Spleen (tissue), 11 donors: Measurements from ENCODE around the gene PRR5L. TPM values are rescaled to one million over a fixed set of nuclear protein-coding genes. Genes with fewer than 3 reads are reported as not detected.

ENCODE experiments used
- DNase-seq: peaks from one replicate; pipeline ENCODE4 v3.0.0-alpha.2; 2020
- H3K27ac ChIP-seq, 8 donors: fragments of 200-600 bp; sonication (generic) in 7 of 8; 1 replicate in 4 of 8; 2 replicates in 4 of 8; pipeline versions ENCODE4 v1.5.0 to v1.8.0; 2016 to 2021; ENCODE audit warnings: inconsistent platforms in 4 of 8, mild to moderate bottlenecking in 4 of 8, moderate library complexity in 1 of 8
- H3K27me3 ChIP-seq, 7 donors: fragments of 200-600 bp; sonication (generic) in 6 of 7; replicated peaks in 1 of 7; 1 replicate in 4 of 7; 2 replicates in 3 of 7; pipeline versions ENCODE4 v1.5.0 to v1.8.0; 2016 to 2021; ENCODE audit warnings: inconsistent platforms in 3 of 7, mild to moderate bottlenecking in 1 of 7
- H3K36me3 ChIP-seq, 6 donors: fragments of 200-600 bp; sonication (generic) in 5 of 6; 1 replicate in 4 of 6; 2 replicates in 2 of 6; pipeline versions ENCODE4 v1.5.0 to v1.8.0; 2016 to 2021; ENCODE audit warnings: inconsistent platforms in 2 of 6
- H3K4me1 ChIP-seq, 6 donors: fragments of 200-600 bp; sonication (generic) in 5 of 6; 1 replicate in 3 of 6; 2 replicates in 3 of 6; pipeline versions ENCODE4 v1.5.0 to v1.8.0; 2016 to 2021; ENCODE audit warnings: inconsistent platforms in 3 of 6
- H3K4me3 ChIP-seq, 8 donors: fragments of 200-600 bp; sonication (generic) in 7 of 8; 1 replicate in 4 of 8; 2 replicates in 4 of 8; pipeline versions ENCODE4 v1.5.0 to v1.8.0; 2016 to 2021; ENCODE audit warnings: inconsistent platforms in 4 of 8, mild to moderate bottlenecking in 4 of 8, moderate library complexity in 2 of 8
- H3K9me3 ChIP-seq, 8 donors: fragments of 200-600 bp; sonication (generic) in 7 of 8; 1 replicate in 4 of 8; 2 replicates in 4 of 8; pipeline versions ENCODE4 v1.5.0 to v1.8.0; 2016 to 2021; ENCODE audit warnings: inconsistent platforms in 4 of 8
- CTCF ChIP-seq, 11 experiments: fragments of 200-600 bp in 7 of 11; fragments of 450-650 bp in 4 of 11; sonication (generic) in 4 of 11; IDR thresholded peaks in 8 of 11; conservative IDR thresholded peaks in 3 of 11; 1 replicate in 7 of 11; 2 replicates in 4 of 11; pipeline versions ENCODE4 v1.4.0 to v1.8.0; 2016 to 2021; ENCODE audit warnings: antibody characterized with exemption in 11 of 11, inconsistent platforms in 4 of 11, mild to moderate bottlenecking in 1 of 11
- POLR2A ChIP-seq, 3 donors: fragments of 450-650 bp; IDR thresholded peaks; one replicate each; pipeline ENCODE4 v1.5.1; 2017; ENCODE audit warnings: antibody characterized with exemption in 3 of 3, mild to moderate bottlenecking in 1 of 3
- POLR2AphosphoS5 ChIP-seq, 3 donors: sonication (generic); formaldehyde crosslinking; IDR thresholded peaks; one replicate each; pipeline ENCODE4 v1.5.1; 2017; ENCODE audit warnings: antibody characterized with exemption in 3 of 3
- WGBS, 5 donors: extraction: QIAGEN DNeasy Blood & Tissue Kit in 3 of 5; methylation state at CpG; one replicate each; pipeline versions ENCODE4 v1.1.5 to v1.1.7; 2013 to 2018; 5-methylcytosine and 5-hydroxymethylcytosine counted together
- intact Hi-C: fragments of 100-400 bp; cut with DNase I; formaldehyde crosslinking; loops from one replicate; pipeline ENCODE4 v1.15.0; 2023; ENCODE audit warnings: low total_unique reads
- polyA plus RNA-seq, 3 donors: library from polyadenylated mRNA; stranded (reverse); fragments of 200-250 nt; gene quantifications; one replicate each; pipeline ENCODE4 v1.2.1, GENCODE V29; 2013
- total RNA-seq, 7 donors: library from RNA; depleted of rRNA in 3 of 7; stranded (reverse); fragments of >200 nt in 3 of 7; fragmentation: NEBNext Ultra II Directional in 4 of 7; extraction: Animal tissue kit (Norgen Biotek cat#: 25700) in 4 of 7; gene quantifications; one replicate each; pipeline versions ENCODE4 v1.1.0 to v1.2.1, GENCODE V29; 2016 to 2021
- donor health status: healthy with polysubstance abuse.
- donor health status: DM: no; HTN: no; CAD: no; lungs with moderate emphysema.
- donor health status: DM: no; HTN: no; CAD: no.
- donor health status: Bipolar disorder and iron deficiency.
- donor health status: healthy.
- donor health status: DM: no; HTN: no; CAD: no.
- donor health status: DM: yes; HTN: yes; CAD: no.

PRR5L gene
- total and polyA plus RNA-seq, 10 donors = 10.7 to 330 (median 140) TPM

- H3K9me3 ChIP-seq = no peaks in the 10 kb centered on the region
- peaks cover 0 to 87% (median 10%) of the 10 kb centered on the region in 6 donors for H3K36me3 ChIP-seq
- no peaks in the 10 kb centered on the region for H3K27me3 ChIP-seq
- TF ChIP-seq POLR2AphosphoS5 (IDR thresholded peaks at IDR 0.05) (no peak), POLR2A (IDR thresholded peaks at IDR 0.05) (no peak), CTCF (IDR thresholded peaks at IDR 0.05 in 8 of 11, conservative IDR thresholded peaks at IDR 0.05 in 3 of 11) (no peak)
- H3K4me1 ChIP-seq = peaks cover 65 to 96% (median 75%) of the 10 kb centered on the region in 6 donors
- peak overlapping the region in 1 of 8 donors; percentile 57 for H3K4me3 ChIP-seq
- intact Hi-C loops = no loop called here
- no peak for DNase-seq
- 31 to 58% (median 52%) methylated on average over 6 of the region's 6 CpGs for WGBS, 5 donors
- peak overlapping the region; percentile 21 to 93 (median 84) for H3K27ac ChIP-seq
Measured at GRCh38 chr11:36408498-36409136, 112.5 kb downstream of the PRR5L start.

GRCh38 chr11:36409152-36409816 is 113.2 kb downstream of the PRR5L start:
- Histone ChIP-seq H3K4me1 (peaks cover 65 to 90% (median 73%) of the 10 kb centered on the region in 6 donors), H3K27ac (peak overlapping the region; percentile 21 to 93 (median 84)), H3K27me3 (no peaks in the 10 kb centered on the region), H3K36me3 (peaks cover 0 to 81% (median 6%) of the 10 kb centered on the region in 6 donors), H3K9me3 (no peaks in the 10 kb centered on the region), H3K4me3 (peak overlapping the region in 1 of 8 donors; percentile 57)
- DNase-seq = no peak
- intact Hi-C loops = no loop called here
- TF ChIP-seq POLR2AphosphoS5 (IDR thresholded peaks at IDR 0.05) = peak in 1 of 3 donors; percentile 22
- no peak for TF ChIP-seq POLR2A (IDR thresholded peaks at IDR 0.05)
- 5 to 21% (median 8%) methylated on average over 8 of the region's 8 CpGs for WGBS, 5 donors

GRCh38 chr11:36411202-36411640 is 115.1 kb downstream of the PRR5L start:
- peak; percentile 85 for DNase-seq
- 26 to 31% (median 27%) methylated on average over 9 of the region's 9 CpGs for WGBS, 5 donors

More at GRCh38 chr11:36411202-36411640, 115.1 kb downstream of the PRR5L start:
- Histone ChIP-seq H3K9me3 (no peaks in the 10 kb centered on the region), H3K27ac (peak overlapping the region; percentile 74 to 93 (median 84)), H3K27me3 (no peaks in the 10 kb centered on the region), H3K36me3 (peaks cover 0 to 67% (median 0%) of the 10 kb centered on the region in 6 donors), H3K4me1 (peaks cover 66 to 85% (median 77%) of the 10 kb centered on the region in 6 donors), H3K4me3 (peak overlapping the region in 1 of 8 donors; percentile 57)
- peak in 1 of 11 experiments; percentile 27 for TF ChIP-seq CTCF (IDR thresholded peaks at IDR 0.05 in 8 of 11, conservative IDR thresholded peaks at IDR 0.05 in 3 of 11)
- no peak for TF ChIP-seq POLR2A (IDR thresholded peaks at IDR 0.05)
- TF ChIP-seq POLR2AphosphoS5 (IDR thresholded peaks at IDR 0.05) = peak in 2 of 3 donors; percentile 52 to 79
- intact Hi-C loops = no loop called here
